ENCODE measurements around the gene ALB.

- no peak for TF ChIP-seq CTCF (IDR thresholded peaks at IDR 0.05)
- TF ChIP-seq POLR2A (IDR thresholded peaks at IDR 0.05), result no peak
Measured at GRCh38 chr4:73376251-73376650, 27.8 kb upstream of the ALB start.

All from thyroid gland (tissue), 4 donors.